Fibroblast of the aortic adventitia (primary cell): ENCODE measurements around the gene ARAP2. TPM values are rescaled to one million over a fixed set of nuclear protein-coding genes. Genes with fewer than 3 reads are reported as not detected.

Source experiments
- DNase-seq: peaks from one replicate; pipeline ENCODE4 v3.0.0-alpha.2; 2010; ENCODE audit warnings: low read depth
- H3K4me3 ChIP-seq: 2 replicates; pipeline ENCODE4 v1.5.1; 2011; ENCODE audit warnings: low read depth, mild to moderate bottlenecking, control low read depth, low read length, moderate library complexity
- total RNA-seq: library from RNA; depleted of rRNA; stranded (reverse); fragments of >200 nt; gene quantifications from 2 replicates; pipeline ENCODE4 v1.2.3, GENCODE V29; 2012; ENCODE audit warnings: low replicate concordance
- TF ChIP-seq, protein P1 (sequence below): IDR thresholded peaks from 2 replicates; pipeline ENCODE4 v1.5.1; 2011; ENCODE audit warnings: mild to moderate bottlenecking, low read length, control low read depth, inconsistent platforms; ENCODE audit not compliant: insufficient read depth

The ARAP2 gene
- total RNA-seq, 1 donor = 0.63 TPM

DNA sequence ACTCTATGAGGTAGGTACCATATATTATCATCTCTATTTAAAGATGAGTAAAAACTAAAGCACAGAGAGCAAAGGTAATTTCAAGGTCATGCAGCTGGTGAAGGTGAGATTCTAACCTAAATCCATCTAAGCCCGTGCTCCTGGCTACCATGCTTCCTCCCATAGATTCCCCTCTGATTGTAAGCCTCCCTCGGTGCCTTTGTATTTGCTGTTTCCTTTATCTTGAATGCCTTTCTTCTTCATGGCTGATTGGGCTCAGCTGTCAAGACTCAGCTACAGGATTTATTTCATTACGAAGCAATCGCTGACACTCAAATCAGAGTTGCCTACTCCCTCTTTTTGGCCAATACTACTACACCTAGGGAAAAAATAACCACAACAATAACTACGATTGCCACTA is 217.1 kb downstream of the ARAP2 start:
- DNase-seq = no peak
- no peak overlapping the region for H3K4me3 ChIP-seq
- TF ChIP-seq, protein P1, sequence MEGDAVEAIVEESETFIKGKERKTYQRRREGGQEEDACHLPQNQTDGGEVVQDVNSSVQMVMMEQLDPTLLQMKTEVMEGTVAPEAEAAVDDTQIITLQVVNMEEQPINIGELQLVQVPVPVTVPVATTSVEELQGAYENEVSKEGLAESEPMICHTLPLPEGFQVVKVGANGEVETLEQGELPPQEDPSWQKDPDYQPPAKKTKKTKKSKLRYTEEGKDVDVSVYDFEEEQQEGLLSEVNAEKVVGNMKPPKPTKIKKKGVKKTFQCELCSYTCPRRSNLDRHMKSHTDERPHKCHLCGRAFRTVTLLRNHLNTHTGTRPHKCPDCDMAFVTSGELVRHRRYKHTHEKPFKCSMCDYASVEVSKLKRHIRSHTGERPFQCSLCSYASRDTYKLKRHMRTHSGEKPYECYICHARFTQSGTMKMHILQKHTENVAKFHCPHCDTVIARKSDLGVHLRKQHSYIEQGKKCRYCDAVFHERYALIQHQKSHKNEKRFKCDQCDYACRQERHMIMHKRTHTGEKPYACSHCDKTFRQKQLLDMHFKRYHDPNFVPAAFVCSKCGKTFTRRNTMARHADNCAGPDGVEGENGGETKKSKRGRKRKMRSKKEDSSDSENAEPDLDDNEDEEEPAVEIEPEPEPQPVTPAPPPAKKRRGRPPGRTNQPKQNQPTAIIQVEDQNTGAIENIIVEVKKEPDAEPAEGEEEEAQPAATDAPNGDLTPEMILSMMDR = no peak

DNA sequence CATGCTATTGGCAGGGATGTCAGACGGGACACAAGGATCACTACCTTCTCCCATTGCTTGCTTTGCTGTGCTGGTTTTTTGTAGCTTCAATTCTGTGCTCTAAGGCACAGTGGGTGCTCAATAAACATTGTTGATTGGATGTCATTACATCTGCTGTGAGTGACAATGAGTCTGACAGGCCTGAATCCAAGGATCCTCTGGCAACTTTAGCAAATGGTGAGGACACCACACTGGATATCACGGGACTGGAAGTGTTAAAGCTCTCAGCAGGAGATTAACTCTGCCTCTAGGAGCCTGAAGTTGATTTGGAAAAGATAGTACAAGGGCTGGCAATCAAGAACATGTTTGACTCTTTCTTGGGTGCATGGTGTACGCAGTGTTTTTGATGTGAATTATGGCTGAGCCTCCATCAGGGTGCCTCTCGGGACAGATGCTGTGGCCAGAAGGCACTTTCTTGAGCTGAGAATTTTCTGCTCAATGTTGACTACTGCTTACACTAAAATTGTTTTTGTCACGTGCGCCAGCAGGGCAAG is 217.9 kb downstream of the ARAP2 start:
- TF ChIP-seq, protein P1 = no peak
- no peak overlapping the region for H3K4me3 ChIP-seq
- DNase-seq = no peak

DNA sequence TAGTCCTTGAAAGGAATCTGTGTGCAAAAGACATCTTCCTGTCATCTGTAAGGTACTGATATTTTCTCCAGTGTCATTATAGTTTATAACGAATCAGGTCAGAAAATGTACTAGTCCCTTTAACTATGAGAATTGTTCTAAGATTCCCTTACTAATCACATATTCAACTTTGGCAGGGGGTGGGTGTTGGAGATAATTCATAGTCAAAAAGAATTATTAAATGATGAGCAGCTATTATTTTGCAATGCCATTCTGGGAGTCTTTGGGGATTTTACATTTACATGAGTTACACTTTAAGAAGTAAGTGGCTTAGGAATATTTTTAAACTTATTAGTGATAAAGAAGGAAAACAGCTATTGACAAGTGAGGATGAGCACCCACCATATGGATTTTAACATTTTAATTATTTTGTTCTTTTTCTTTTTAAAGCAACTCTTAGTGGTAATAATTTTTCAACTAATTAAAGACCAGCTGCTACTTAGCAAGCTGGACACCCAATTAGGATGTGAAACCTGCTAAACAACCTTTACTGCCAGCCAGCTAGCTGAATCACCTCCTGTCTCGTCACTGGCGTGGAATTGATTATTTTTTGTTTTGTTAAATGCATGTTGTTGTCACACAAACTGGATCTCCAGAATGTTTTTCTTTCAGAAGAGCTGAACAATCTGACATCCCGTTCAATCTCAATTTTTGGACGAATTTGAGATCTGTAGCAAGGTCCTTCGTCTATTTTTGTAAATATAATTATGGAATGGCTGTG is 219.2 kb downstream of the ARAP2 start:
- no peak for DNase-seq
- H3K4me3 ChIP-seq = no peak overlapping the region
- TF ChIP-seq, protein P1 = no peak

DNA sequence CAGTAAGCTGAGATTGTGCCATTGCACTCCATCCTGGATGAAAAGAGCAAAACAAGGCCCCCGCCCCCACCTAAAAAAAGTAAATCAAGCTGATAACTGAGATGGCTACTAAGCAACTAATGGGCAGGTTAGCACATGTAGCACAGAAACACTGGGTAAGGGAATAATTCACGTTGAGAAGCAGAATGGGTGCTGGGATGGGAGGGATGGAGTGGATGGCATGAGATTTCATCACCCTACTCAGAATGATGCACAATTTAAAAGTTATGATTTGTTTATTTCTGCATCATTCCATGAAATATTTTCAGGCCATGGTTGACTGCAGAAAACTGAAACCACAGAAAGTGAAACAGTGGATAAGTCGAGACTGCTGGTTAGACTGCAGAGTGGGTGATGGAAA is 224.0 kb downstream of the ARAP2 start:
- no peak for DNase-seq
- no peak overlapping the region for H3K4me3 ChIP-seq
- TF ChIP-seq, protein P1 = no peak

Other genes with a start within 250 kb of the ARAP2 start
- not detected in 2 replicates for gene DTHD1, start 37.1 kb upstream of the ARAP2 start, total RNA-seq